HFFc6 (cell line): ENCODE measurements around the gene DFFB. TPM values are rescaled to one million over a fixed set of nuclear protein-coding genes. Genes with fewer than 3 reads are reported as not detected.

Experiments
- DNase-seq: peaks from one replicate; pipeline ENCODE4 v3.0.0-alpha.2; 2018
- H3K27ac Mint-ChIP-seq: 2 replicates; pipeline ENCODE4 v1.8.0; 2020; ENCODE audit warnings: mild to moderate bottlenecking, mixed read lengths
- H3K27me3 Mint-ChIP-seq: 2 replicates; pipeline ENCODE4 v1.8.0; 2021; ENCODE audit warnings: mild to moderate bottlenecking, moderate library complexity, mixed read lengths; ENCODE audit not compliant: insufficient read depth
- H3K36me3 Mint-ChIP-seq: 2 replicates; pipeline ENCODE4 v1.8.0; 2021; ENCODE audit warnings: low read depth, mixed read lengths
- H3K4me1 Mint-ChIP-seq: 2 replicates; pipeline ENCODE4 v1.8.0; 2020; ENCODE audit warnings: low read depth, mixed read lengths
- H3K4me3 Mint-ChIP-seq: 2 replicates; pipeline ENCODE4 v1.8.0; 2020; ENCODE audit warnings: mild to moderate bottlenecking, moderate library complexity, mixed read lengths
- H3K9me3 Mint-ChIP-seq: 2 replicates; pipeline ENCODE4 v1.8.0; 2020; ENCODE audit warnings: mild to moderate bottlenecking, mixed read lengths
- total RNA-seq, 6 experiments: library from RNA; stranded (reverse); fragmentation: NEBNext Ultra II Directional; extraction: Animal tissue kit (Norgen Biotek cat#: 25700); gene quantifications; 2 replicates in 1 of 6; 3 replicates in 5 of 6; pipeline ENCODE4 v1.2.3, GENCODE V29; 2021
- TF ChIP-seq, protein P1 (sequence below): fragments of 200-600 bp; sonication (generic); IDR thresholded peaks from 2 replicates; pipeline ENCODE4 v1.5.0; 2021; ENCODE audit warnings: antibody characterized with exemption, mild to moderate bottlenecking

DFFB gene
- total RNA-seq, 6 experiments from 2014 or later: 4.5 to 5.8 (median 5.2) TPM

DNA sequence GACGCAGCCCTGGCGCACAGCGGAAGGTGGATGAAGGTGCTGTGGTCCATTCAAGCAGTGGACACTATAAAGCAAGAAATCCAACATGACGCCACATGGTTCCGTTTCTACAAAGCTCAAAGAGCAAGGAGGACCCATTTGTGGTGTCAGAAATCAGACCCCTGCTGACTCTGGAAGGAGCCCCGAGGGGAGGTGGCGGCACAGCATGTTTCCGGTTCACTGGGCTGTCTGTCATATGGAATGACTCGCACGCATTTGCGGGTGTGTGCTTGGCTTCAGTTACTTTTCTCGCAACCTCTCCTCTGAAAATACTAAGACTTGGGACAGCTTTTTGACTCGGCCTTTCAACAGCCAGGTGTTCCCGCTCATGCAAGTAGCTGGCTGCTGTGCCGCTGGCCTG is 31.9 kb upstream of the DFFB start:
- TF ChIP-seq, protein P1, sequence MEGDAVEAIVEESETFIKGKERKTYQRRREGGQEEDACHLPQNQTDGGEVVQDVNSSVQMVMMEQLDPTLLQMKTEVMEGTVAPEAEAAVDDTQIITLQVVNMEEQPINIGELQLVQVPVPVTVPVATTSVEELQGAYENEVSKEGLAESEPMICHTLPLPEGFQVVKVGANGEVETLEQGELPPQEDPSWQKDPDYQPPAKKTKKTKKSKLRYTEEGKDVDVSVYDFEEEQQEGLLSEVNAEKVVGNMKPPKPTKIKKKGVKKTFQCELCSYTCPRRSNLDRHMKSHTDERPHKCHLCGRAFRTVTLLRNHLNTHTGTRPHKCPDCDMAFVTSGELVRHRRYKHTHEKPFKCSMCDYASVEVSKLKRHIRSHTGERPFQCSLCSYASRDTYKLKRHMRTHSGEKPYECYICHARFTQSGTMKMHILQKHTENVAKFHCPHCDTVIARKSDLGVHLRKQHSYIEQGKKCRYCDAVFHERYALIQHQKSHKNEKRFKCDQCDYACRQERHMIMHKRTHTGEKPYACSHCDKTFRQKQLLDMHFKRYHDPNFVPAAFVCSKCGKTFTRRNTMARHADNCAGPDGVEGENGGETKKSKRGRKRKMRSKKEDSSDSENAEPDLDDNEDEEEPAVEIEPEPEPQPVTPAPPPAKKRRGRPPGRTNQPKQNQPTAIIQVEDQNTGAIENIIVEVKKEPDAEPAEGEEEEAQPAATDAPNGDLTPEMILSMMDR: no peak
- H3K4me3 Mint-ChIP-seq: no peak overlapping the region
- no peaks in the 10 kb centered on the region for H3K27me3 Mint-ChIP-seq
- DNase-seq: no peak
- H3K36me3 Mint-ChIP-seq: peaks cover 8% of the 10 kb centered on the region
- no peaks in the 10 kb centered on the region for H3K4me1 Mint-ChIP-seq
- H3K27ac Mint-ChIP-seq: no peak overlapping the region
- no peaks in the 10 kb centered on the region for H3K9me3 Mint-ChIP-seq

DNA sequence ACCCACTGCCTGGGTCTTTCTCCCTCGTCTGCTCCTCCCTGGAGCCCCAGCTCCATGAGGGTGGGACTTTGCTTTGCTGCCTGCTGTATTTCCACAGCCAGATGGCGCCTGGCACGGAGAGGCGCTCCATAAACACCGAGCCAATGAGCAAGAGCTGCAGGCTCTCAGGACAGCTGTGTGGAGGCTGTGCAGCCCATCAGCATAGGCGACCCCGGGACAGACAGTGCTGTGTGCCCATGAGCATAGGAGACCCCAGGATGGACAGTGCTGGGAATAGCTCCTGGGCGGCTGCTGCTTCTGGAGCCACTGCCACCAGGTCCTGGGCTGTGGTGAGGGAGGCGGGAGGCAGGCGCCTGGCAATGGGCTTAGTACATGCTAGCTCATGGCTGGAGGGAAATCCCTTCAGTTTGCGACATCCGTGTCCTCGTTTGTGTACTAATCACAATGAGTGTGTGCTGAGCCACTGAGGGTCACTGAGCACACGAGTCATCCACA is 29.4 kb upstream of the DFFB start:
- H3K27me3 Mint-ChIP-seq: no peaks in the 10 kb centered on the region
- TF ChIP-seq, protein P1: 0 out of 2 replicates have a peak, but pooled peaks have one; percentile 23
- no peak overlapping the region for H3K27ac Mint-ChIP-seq
- peaks cover 20% of the 10 kb centered on the region for H3K4me1 Mint-ChIP-seq
- DNase-seq: no peak
- H3K9me3 Mint-ChIP-seq: no peaks in the 10 kb centered on the region
- H3K4me3 Mint-ChIP-seq: no peak overlapping the region
- peaks cover 17% of the 10 kb centered on the region for H3K36me3 Mint-ChIP-seq

DNA sequence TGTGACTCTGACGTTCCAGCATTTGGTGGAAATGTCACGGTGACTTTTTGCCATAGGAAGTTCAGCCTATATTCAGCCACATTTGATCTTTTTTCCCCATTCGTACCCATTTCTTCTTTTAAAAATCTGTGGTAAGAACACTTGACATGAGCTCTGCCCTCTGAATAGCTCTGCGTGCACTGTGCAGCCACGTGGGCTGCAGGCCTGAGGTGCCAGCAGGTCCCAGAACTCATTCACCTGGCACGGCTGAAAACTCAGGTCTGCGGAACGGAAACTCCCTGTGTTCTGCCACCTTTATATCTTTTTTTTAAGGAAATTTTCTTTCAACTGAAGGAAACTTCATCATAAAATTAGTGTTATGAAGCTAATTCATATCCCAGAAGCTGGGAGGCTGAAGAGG is 28.9 kb upstream of the DFFB start:
- DNase-seq: no peak
- H3K9me3 Mint-ChIP-seq: no peaks in the 10 kb centered on the region
- peaks cover 20% of the 10 kb centered on the region for H3K4me1 Mint-ChIP-seq
- H3K36me3 Mint-ChIP-seq: peaks cover 21% of the 10 kb centered on the region
- no peak overlapping the region for H3K4me3 Mint-ChIP-seq
- no peaks in the 10 kb centered on the region for H3K27me3 Mint-ChIP-seq
- H3K27ac Mint-ChIP-seq: no peak overlapping the region
- TF ChIP-seq, protein P1: no peak

DNA sequence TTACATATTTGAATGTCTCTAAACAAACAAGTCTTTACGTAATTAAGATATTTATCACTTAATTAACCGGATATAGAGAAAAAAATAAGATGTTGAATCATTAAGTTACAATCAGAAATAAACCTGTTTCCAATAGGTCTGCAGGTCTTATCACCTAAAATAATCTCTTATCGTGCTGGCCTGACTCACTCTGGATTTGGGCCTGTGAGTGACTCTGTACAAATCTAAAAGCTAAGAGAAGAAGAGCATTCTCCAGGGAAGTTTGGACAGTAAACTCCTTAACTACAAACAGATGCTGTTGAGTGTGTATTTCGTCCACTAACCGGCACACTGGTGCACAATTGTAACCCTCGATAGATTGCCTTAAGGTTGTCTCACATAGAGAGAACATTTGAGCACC is 25.6 kb upstream of the DFFB start:
- Mint-ChIP-seq H3K4me3 (peak overlapping the region; percentile 23), H3K27ac (peak overlapping the region; percentile 82), H3K36me3 (peaks cover 36% of the 10 kb centered on the region), H3K27me3 (no peaks in the 10 kb centered on the region), H3K4me1 (peaks cover 20% of the 10 kb centered on the region), H3K9me3 (no peaks in the 10 kb centered on the region)
- peak; percentile 89 for DNase-seq
- TF ChIP-seq, protein P1: no peak

DNA sequence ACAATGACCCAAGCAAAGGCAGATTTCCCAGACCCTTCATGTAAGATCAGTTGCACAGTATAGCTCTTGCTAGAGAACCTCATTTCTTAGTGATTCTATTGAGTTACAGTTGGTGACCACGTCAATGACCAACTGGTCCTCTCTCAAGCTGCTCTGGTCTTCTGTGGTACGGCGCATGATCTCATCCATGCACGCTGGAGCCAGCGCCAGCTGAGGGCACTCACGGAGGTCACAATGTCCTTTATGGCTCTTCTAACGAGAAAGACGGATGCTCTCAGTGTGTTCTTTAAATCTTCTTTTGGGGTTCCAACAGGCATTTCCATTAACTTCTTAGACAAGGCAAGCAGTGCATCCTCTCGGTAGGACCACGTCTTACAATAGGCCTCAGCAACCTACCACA is 22.6 kb upstream of the DFFB start:
- Mint-ChIP-seq H3K9me3 (peaks cover 15% of the 10 kb centered on the region), H3K27ac (no peak overlapping the region), H3K4me3 (no peak overlapping the region), H3K36me3 (peaks cover 64% of the 10 kb centered on the region), H3K27me3 (no peaks in the 10 kb centered on the region), H3K4me1 (peaks cover 20% of the 10 kb centered on the region)
- DNase-seq: no peak
- TF ChIP-seq, protein P1: no peak

DNA sequence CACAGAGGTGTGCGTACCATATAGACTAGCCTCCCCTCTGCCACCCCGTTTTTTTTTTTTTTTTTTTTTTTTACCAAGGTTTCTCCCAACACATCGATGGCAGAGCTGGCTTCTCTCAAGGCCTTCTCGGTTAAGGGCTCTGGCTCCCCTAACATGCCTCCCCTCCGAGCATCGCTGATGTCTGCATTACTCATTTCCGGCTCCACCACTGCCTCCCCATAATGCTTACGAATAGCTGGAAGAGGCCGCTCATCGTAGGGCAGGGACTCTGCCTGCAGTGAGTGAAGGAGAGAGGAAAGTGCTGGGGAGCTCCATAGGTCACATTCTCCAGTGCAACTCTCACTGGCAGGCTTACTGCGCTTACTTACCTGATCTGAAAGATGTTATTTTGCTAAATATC is 20.9 kb upstream of the DFFB start:
- no peak overlapping the region for H3K4me3 Mint-ChIP-seq
- peaks cover 12% of the 10 kb centered on the region for H3K4me1 Mint-ChIP-seq
- DNase-seq: no peak
- H3K9me3 Mint-ChIP-seq: peaks cover 15% of the 10 kb centered on the region
- peaks cover 70% of the 10 kb centered on the region for H3K36me3 Mint-ChIP-seq
- TF ChIP-seq, protein P1: no peak
- no peaks in the 10 kb centered on the region for H3K27me3 Mint-ChIP-seq
- no peak overlapping the region for H3K27ac Mint-ChIP-seq
